Esophagus (tissue), 2 donors: ENCODE measurements around the gene LRMDA. TPM values are rescaled to one million over a fixed set of nuclear protein-coding genes. Genes with fewer than 3 reads are reported as not detected.

Source experiments
- H3K27ac ChIP-seq, 2 donors: one replicate each; pipeline ENCODE4 v1.5.1; 2013; ENCODE audit warnings: low read depth in 2 of 2, mild to moderate bottlenecking in 2 of 2, inconsistent platforms in 1 of 2, low read length in 1 of 2, moderate library complexity in 1 of 2
- H3K27me3 ChIP-seq, 2 donors: one replicate each; pipeline ENCODE4 v1.6.1; 2013; ENCODE audit warnings: low read length in 2 of 2, control low read depth in 1 of 2, mild to moderate bottlenecking in 1 of 2; ENCODE audit not compliant: insufficient read depth in 2 of 2, control insufficient read depth in 1 of 2
- H3K36me3 ChIP-seq, 2 donors: one replicate each; pipeline ENCODE4 v1.6.1; 2013; ENCODE audit warnings: low read length in 1 of 2; ENCODE audit not compliant: control insufficient read depth in 2 of 2, insufficient read depth in 2 of 2
- H3K4me1 ChIP-seq, 2 donors: one replicate each; pipeline ENCODE4 v1.6.1; 2013; ENCODE audit warnings: low read length in 1 of 2; ENCODE audit not compliant: control insufficient read depth in 2 of 2, insufficient read depth in 2 of 2
- H3K4me3 ChIP-seq, 2 donors: one replicate each; pipeline ENCODE4 v1.5.1; 2013; ENCODE audit warnings: low read length in 2 of 2, mild to moderate bottlenecking in 2 of 2, low read depth in 1 of 2, moderate library complexity in 1 of 2
- H3K9me3 ChIP-seq, 2 donors: one replicate each; pipeline ENCODE4 v1.6.1; 2013; ENCODE audit warnings: mild to moderate bottlenecking in 2 of 2, low read depth in 1 of 2, low read length in 1 of 2, moderate library complexity in 1 of 2; ENCODE audit not compliant: control insufficient read depth in 2 of 2, insufficient read depth in 1 of 2
- WGBS, 2 donors: extraction: QIAGEN DNeasy Blood & Tissue Kit; methylation state at CpG; one replicate each; pipeline ENCODE4 v1.1.7; 2013; 5-methylcytosine and 5-hydroxymethylcytosine counted together
- polyA plus RNA-seq, 2 donors: library from polyadenylated mRNA; stranded (reverse); fragments of 200-250 nt; gene quantifications; one replicate each; pipeline ENCODE4 v1.2.3, GENCODE V29; 2013
- donor health status: healthy with polysubstance abuse.
- donor health status: Bipolar disorder and iron deficiency.

LRMDA gene
- polyA plus RNA-seq, 2 donors: 1.8 to 4.0 TPM

- Histone ChIP-seq H3K4me1 (peaks cover 0 to 4% of the 10 kb centered on the region in 2 donors), H3K4me3 (no peak overlapping the region), H3K9me3 (peaks cover 0 to 2% of the 10 kb centered on the region in 2 donors), H3K36me3 (no peaks in the 10 kb centered on the region), H3K27ac (no peak overlapping the region), H3K27me3 (no peaks in the 10 kb centered on the region)
- 92 to 94% methylated on average over 6 of the region's 6 CpGs for WGBS, 2 donors
Observed at GRCh38 chr10:76040107-76040829, 608.8 kb downstream of the LRMDA start.

GRCh38 chr10:76040830-76041220 lies 609.4 kb downstream of the LRMDA start:
- Histone ChIP-seq H3K4me3 (no peak overlapping the region), H3K27ac (no peak overlapping the region), H3K9me3 (peaks cover 0 to 2% of the 10 kb centered on the region in 2 donors), H3K27me3 (no peaks in the 10 kb centered on the region), H3K36me3 (no peaks in the 10 kb centered on the region), H3K4me1 (peaks cover 0 to 4% of the 10 kb centered on the region in 2 donors)
- WGBS, 2 donors: 93 to 94% methylated on average over 6 of the region's 6 CpGs

DNA sequence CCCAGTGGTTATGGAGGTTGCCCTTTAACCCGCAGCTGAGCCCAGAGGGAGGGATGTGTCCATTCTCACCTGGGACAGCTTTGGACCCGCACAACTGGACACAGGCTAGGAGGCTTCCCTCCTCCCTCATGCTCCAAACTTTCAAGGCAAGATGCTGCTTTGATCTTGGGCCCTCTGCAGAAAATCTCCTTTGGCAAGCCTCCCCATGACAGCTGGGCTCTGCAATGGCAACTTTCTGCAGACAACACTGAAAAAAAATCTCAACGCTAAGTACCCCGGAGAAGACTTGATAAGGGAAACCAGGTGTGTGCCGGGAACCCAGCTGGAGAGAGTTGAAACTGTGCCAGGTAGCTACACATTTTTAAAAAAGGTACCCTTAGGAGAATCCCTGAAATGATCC lies 610.1 kb downstream of the LRMDA start:
- peaks cover 0 to 2% of the 10 kb centered on the region in 2 donors for H3K4me1 ChIP-seq
- no peaks in the 10 kb centered on the region for H3K36me3 ChIP-seq
- H3K9me3 ChIP-seq: peaks cover 0 to 2% of the 10 kb centered on the region in 2 donors
- H3K27me3 ChIP-seq: no peaks in the 10 kb centered on the region
- H3K4me3 ChIP-seq: no peak overlapping the region
- H3K27ac ChIP-seq: no peak overlapping the region
- 80 to 81% methylated on average over 5 of the region's 5 CpGs for WGBS, 2 donors

DNA sequence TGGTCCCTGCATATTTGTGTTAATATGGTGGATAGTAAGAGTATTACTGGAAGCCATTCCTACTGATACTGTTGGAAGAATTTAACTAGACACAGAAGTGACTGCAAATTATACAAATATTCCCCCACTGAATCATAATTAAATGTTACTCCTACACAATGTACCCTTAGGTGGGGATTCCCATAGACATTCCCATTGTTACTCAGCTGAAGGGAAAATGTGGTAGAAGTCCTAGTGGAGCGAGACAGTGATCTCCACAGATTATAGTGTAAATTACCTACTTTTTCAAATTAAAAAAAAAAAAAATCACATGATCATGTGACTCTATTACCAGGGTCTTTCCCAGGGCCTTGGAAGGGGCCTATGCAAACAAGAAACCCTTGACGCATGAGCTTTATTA lies 611.8 kb downstream of the LRMDA start:
- Histone ChIP-seq H3K4me3 (no peak overlapping the region), H3K4me1 (no peaks in the 10 kb centered on the region), H3K27me3 (no peaks in the 10 kb centered on the region), H3K27ac (no peak overlapping the region), H3K9me3 (peaks cover 0 to 2% of the 10 kb centered on the region in 2 donors), H3K36me3 (no peaks in the 10 kb centered on the region)
- 90 to 95% methylated on average over 2 of the region's 2 CpGs for WGBS, 2 donors

GRCh38 chr10:76044751-76045150 lies 613.3 kb downstream of the LRMDA start:
- Histone ChIP-seq H3K27me3 (no peaks in the 10 kb centered on the region), H3K27ac (no peak overlapping the region), H3K4me1 (no peaks in the 10 kb centered on the region), H3K36me3 (no peaks in the 10 kb centered on the region), H3K9me3 (no peaks in the 10 kb centered on the region), H3K4me3 (no peak overlapping the region)

GRCh38 chr10:76045174-76045573 lies 613.8 kb downstream of the LRMDA start:
- no peak overlapping the region for H3K4me3 ChIP-seq
- H3K4me1 ChIP-seq: no peaks in the 10 kb centered on the region
- WGBS, 2 donors: 90 to 92% methylated on average over 1 of the region's 1 CpG

DNA sequence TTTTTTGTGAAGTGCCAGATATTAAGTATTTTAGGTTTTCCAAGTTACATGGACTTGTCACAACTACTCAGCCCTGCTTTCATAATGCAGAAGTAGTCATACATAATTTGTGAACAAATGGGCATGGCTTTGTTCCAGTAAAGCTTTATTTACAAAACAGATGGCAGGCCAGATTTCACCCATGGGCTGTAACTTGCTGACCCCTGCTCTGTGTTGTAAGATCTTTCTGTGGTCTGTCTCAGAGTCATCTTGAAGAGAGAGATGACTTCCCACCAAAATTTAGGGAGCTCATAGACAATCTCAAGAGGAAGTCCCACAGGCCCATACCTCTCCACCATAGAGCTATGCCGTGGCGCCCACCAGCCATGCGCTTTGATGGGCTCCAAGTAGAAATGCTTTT lies 616.1 kb downstream of the LRMDA start:
- no peak overlapping the region for H3K4me3 ChIP-seq
- 98% methylated on average over 3 of the region's 3 CpGs for WGBS, 2 donors
- H3K27ac ChIP-seq: no peak overlapping the region
- H3K27me3 ChIP-seq: no peaks in the 10 kb centered on the region
- no peaks in the 10 kb centered on the region for H3K36me3 ChIP-seq
- H3K9me3 ChIP-seq: no peaks in the 10 kb centered on the region
- H3K4me1 ChIP-seq: no peaks in the 10 kb centered on the region

More at GRCh38 chr10:76045174-76045573, 613.8 kb downstream of the LRMDA start:
- no peaks in the 10 kb centered on the region for H3K27me3 ChIP-seq
- H3K27ac ChIP-seq: no peak overlapping the region
- H3K36me3 ChIP-seq: no peaks in the 10 kb centered on the region
- no peaks in the 10 kb centered on the region for H3K9me3 ChIP-seq

DNA sequence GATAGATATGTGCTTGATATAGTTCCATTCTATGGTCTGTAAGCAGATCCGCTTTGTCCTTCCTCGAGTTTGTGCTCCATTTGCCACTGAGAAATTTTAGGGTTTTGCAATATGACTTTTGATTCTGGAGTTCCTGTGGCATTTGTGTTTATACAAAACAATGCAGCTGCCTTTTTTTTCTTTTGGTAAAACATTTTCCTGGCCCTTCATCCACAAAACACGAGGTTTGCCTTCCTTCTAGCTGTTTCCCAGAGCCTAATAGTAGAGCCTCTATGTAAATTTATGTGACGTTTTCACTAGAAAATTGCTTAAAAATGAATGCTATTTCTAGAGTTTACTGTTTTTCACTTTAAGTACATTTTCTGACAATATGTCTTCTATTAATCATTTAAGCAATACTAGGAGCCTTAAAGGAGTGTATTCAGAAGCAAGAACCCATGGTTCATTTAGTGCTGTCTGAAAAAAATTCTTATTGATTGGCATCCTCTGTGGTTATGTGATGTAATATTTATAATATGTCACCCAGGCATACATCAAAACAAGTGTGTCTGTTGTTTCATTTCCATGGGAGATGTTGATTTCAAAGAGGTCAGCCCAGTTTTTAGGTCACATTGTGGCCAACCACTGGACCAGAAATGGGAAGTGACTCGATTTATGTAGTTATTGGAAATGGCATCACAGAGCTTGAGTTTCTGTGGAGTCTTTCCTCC lies 618.3 kb downstream of the LRMDA start:
- Histone ChIP-seq H3K4me3 (no peak overlapping the region), H3K9me3 (no peaks in the 10 kb centered on the region), H3K36me3 (no peaks in the 10 kb centered on the region), H3K4me1 (no peaks in the 10 kb centered on the region), H3K27me3 (no peaks in the 10 kb centered on the region), H3K27ac (no peak overlapping the region)
- 82 to 85% methylated on average over 5 of the region's 5 CpGs for WGBS, 2 donors

DNA sequence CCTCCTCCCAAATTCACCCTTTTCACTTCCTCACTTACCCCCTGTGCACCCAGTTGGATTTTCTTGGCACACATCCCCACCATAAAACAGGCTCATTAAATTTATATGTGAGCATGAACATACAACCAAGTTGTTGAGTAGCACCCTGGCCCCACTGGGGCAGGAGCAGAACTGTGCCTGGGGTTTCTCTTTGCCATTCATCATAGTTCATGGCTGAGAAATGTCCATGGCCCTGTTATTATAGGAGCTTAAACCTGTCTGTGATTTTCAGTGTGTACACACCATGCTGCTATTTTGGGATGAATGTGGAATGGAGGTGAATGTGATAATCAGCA lies 618.8 kb downstream of the LRMDA start:
- H3K4me1 ChIP-seq: no peaks in the 10 kb centered on the region
- H3K27me3 ChIP-seq: no peaks in the 10 kb centered on the region
- no peak overlapping the region for H3K4me3 ChIP-seq
- H3K36me3 ChIP-seq: no peaks in the 10 kb centered on the region
- no peaks in the 10 kb centered on the region for H3K9me3 ChIP-seq
- H3K27ac ChIP-seq: no peak overlapping the region
